SK-N-SH (cell line): Measurements from ENCODE around the gene ARHGEF11.

Source experiments
- EZH2phosphoT487 ChIP-seq: fragments of 200-600 bp; sonication (generic); IDR thresholded peaks from 2 replicates; pipeline ENCODE4 v1.6.1; 2017; ENCODE audit warnings: low read depth, mixed run types, mild to moderate bottlenecking, antibody characterized with exemption, moderate library complexity, borderline replicate concordance
- FOSL2 ChIP-seq: IDR thresholded peaks from 2 replicates; pipeline ENCODE4 v1.4.0; 2012; ENCODE audit warnings: low read depth, mild to moderate bottlenecking, moderate library complexity, borderline replicate concordance
- FOXJ3 ChIP-seq: sonication (generic); formaldehyde crosslinking; IDR thresholded peaks from 2 replicates; pipeline ENCODE4 v1.5.1; 2020; ENCODE audit warnings: mild to moderate bottlenecking, missing genetic modification reagents
- NRF1 ChIP-seq: IDR thresholded peaks from 2 replicates; pipeline ENCODE4 v1.6.1; 2012; ENCODE audit warnings: low read depth, mild to moderate bottlenecking, low read length
- POLR2AphosphoS5 ChIP-seq: IDR thresholded peaks from 2 replicates; pipeline ENCODE4 v1.6.1; 2012; ENCODE audit warnings: low read depth, low read length
- RCOR1 ChIP-seq: fragments of 150-350 bp; IDR thresholded peaks from 2 replicates; pipeline ENCODE4 v1.6.1; 2017; ENCODE audit warnings: antibody characterized with exemption, low read length
- RXRA ChIP-seq: IDR thresholded peaks from 2 replicates; pipeline ENCODE4 v1.4.0; 2012; ENCODE audit warnings: low read depth, mild to moderate bottlenecking, borderline replicate concordance
- TAF1 ChIP-seq: IDR thresholded peaks from 2 replicates; pipeline ENCODE4 v1.6.1; 2012; ENCODE audit warnings: low read depth, mild to moderate bottlenecking, low read length, moderate library complexity, borderline replicate concordance
- TCF12 ChIP-seq: IDR thresholded peaks from 2 replicates; pipeline ENCODE4 v1.4.0; 2012
- TEAD4 ChIP-seq: IDR thresholded peaks from 2 replicates; pipeline ENCODE4 v1.4.0; 2012; ENCODE audit warnings: mild to moderate bottlenecking, borderline replicate concordance; ENCODE audit not compliant: insufficient read depth
- TF ChIP-seq, protein P1 (sequence below): IDR thresholded peaks from 2 replicates; pipeline ENCODE4 v1.4.0; 2012; ENCODE audit warnings: low read depth, borderline replicate concordance
- TF ChIP-seq, protein P2 (sequence below): fragments of 200-600 bp; sonication (generic); IDR thresholded peaks from 2 replicates; pipeline ENCODE4 v1.6.1; 2017; ENCODE audit warnings: antibody characterized with exemption, mild to moderate bottlenecking, moderate library complexity
- TF ChIP-seq, protein P3 (sequence below): IDR thresholded peaks from 2 replicates; pipeline ENCODE4 v1.6.1; 2012; ENCODE audit warnings: mild to moderate bottlenecking, low read depth, low read length, moderate library complexity
- TF ChIP-seq, protein P4 (sequence below): fragments of 150-350 bp; IDR thresholded peaks from 2 replicates; pipeline ENCODE4 v1.6.1; 2017; ENCODE audit warnings: antibody characterized with exemption, low read length, low read depth, borderline replicate concordance

DNA sequence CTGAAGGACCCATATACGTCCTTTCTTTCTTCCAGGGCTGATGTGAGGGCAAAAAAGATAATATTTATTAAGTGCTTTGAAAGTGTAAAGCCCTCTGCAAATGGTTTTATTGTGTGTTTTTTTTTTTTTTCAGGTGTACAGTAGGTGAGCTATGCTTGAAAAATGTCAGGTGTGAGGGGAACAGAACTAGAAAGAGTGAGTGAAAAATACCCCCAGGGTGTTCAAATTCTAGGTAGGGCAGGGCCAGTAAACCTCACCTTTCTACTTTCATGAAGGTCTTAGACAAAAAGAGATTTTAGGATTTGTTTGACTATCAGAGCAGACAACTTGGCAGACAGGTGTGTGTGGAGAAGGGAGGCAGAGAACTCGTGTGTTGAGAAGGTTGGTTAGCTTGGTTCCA, 51.3 kb downstream of the ARHGEF11 start:
- TF ChIP-seq, protein P1, sequence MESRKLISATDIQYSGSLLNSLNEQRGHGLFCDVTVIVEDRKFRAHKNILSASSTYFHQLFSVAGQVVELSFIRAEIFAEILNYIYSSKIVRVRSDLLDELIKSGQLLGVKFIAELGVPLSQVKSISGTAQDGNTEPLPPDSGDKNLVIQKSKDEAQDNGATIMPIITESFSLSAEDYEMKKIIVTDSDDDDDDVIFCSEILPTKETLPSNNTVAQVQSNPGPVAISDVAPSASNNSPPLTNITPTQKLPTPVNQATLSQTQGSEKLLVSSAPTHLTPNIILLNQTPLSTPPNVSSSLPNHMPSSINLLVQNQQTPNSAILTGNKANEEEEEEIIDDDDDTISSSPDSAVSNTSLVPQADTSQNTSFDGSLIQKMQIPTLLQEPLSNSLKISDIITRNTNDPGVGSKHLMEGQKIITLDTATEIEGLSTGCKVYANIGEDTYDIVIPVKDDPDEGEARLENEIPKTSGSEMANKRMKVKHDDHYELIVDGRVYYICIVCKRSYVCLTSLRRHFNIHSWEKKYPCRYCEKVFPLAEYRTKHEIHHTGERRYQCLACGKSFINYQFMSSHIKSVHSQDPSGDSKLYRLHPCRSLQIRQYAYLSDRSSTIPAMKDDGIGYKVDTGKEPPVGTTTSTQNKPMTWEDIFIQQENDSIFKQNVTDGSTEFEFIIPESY = no peak
- TF ChIP-seq, protein P2, sequence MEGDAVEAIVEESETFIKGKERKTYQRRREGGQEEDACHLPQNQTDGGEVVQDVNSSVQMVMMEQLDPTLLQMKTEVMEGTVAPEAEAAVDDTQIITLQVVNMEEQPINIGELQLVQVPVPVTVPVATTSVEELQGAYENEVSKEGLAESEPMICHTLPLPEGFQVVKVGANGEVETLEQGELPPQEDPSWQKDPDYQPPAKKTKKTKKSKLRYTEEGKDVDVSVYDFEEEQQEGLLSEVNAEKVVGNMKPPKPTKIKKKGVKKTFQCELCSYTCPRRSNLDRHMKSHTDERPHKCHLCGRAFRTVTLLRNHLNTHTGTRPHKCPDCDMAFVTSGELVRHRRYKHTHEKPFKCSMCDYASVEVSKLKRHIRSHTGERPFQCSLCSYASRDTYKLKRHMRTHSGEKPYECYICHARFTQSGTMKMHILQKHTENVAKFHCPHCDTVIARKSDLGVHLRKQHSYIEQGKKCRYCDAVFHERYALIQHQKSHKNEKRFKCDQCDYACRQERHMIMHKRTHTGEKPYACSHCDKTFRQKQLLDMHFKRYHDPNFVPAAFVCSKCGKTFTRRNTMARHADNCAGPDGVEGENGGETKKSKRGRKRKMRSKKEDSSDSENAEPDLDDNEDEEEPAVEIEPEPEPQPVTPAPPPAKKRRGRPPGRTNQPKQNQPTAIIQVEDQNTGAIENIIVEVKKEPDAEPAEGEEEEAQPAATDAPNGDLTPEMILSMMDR = no peak
- TF ChIP-seq POLR2AphosphoS5 (no peak), FOSL2 (no peak), TCF12 (no peak), RCOR1 (no peak), EZH2phosphoT487 (no peak), TAF1 (no peak), TEAD4 (no peak), FOXJ3 (CRISPR knock-in tag) (no peak), RXRA (no peak), NRF1 (no peak)
- TF ChIP-seq, protein P3, sequence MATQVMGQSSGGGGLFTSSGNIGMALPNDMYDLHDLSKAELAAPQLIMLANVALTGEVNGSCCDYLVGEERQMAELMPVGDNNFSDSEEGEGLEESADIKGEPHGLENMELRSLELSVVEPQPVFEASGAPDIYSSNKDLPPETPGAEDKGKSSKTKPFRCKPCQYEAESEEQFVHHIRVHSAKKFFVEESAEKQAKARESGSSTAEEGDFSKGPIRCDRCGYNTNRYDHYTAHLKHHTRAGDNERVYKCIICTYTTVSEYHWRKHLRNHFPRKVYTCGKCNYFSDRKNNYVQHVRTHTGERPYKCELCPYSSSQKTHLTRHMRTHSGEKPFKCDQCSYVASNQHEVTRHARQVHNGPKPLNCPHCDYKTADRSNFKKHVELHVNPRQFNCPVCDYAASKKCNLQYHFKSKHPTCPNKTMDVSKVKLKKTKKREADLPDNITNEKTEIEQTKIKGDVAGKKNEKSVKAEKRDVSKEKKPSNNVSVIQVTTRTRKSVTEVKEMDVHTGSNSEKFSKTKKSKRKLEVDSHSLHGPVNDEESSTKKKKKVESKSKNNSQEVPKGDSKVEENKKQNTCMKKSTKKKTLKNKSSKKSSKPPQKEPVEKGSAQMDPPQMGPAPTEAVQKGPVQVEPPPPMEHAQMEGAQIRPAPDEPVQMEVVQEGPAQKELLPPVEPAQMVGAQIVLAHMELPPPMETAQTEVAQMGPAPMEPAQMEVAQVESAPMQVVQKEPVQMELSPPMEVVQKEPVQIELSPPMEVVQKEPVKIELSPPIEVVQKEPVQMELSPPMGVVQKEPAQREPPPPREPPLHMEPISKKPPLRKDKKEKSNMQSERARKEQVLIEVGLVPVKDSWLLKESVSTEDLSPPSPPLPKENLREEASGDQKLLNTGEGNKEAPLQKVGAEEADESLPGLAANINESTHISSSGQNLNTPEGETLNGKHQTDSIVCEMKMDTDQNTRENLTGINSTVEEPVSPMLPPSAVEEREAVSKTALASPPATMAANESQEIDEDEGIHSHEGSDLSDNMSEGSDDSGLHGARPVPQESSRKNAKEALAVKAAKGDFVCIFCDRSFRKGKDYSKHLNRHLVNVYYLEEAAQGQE = no peak
- TF ChIP-seq, protein P4, sequence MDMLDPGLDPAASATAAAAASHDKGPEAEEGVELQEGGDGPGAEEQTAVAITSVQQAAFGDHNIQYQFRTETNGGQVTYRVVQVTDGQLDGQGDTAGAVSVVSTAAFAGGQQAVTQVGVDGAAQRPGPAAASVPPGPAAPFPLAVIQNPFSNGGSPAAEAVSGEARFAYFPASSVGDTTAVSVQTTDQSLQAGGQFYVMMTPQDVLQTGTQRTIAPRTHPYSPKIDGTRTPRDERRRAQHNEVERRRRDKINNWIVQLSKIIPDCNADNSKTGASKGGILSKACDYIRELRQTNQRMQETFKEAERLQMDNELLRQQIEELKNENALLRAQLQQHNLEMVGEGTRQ = no peak
